Measurements from ENCODE around the gene LRRC4C.

The LRRC4C gene

DNA sequence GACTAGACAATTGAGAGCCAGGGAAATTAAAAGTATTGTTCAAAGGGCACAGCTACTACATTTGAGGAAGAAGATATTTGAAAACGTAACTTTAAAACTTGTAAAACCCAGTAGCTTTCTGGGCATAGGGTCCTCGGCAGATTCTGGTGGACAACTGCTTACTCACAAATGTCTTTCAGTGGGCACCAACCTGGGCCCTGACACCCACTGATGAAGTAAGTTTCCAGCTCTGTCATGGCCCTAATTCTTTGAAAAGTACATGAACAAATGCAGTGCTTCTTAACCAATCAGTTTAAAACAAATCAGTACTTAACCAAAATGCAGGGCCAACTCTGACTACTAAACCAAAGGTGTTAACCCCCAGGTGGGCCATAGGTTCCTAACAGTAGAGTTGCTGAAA, 1170.1 kb downstream of the LRRC4C start:
- DNase-seq (ENCODE audit: low spot score) = no peak

DNA sequence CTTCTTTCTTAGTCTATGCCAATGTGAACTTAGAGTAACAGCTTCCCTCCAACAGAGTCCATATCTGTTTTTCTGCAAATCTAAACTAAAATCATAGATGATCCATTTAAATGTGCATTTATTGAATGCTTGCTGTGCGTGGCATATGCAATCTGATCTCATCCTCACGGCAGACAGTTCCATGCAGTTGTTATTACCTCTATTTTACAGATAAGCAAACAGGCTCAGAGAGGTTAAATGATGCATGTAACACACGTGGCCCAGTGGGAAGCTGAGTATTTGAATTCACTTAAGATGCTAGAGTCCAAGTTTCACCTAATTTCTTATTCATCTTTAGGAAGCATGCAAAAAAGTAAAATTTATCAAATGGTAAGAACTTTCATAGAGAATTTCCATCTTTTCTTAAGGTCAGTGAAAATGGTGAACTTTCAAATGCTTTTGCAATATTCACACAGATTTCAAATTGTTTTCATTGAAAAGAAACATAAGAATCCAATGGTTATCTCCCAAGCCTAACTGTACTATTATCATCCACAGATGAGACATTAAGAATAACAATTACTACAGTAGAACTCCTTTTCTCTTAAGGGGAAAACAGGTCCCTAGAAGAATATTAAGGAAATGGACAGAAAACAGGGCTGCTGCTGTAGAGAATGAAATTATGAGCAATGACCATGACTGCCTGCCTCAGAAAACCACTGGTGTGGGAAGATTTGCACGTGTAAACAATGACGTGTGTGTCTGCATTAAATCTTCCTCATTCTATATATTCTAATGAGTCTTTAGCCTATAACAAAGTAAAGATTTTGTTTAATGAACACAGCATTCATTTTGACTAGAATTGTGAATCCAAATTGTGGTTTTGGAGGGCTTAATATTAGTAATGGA, 1171.3 kb downstream of the LRRC4C start:
- no peak for DNase-seq (ENCODE audit: low spot score)

DNA sequence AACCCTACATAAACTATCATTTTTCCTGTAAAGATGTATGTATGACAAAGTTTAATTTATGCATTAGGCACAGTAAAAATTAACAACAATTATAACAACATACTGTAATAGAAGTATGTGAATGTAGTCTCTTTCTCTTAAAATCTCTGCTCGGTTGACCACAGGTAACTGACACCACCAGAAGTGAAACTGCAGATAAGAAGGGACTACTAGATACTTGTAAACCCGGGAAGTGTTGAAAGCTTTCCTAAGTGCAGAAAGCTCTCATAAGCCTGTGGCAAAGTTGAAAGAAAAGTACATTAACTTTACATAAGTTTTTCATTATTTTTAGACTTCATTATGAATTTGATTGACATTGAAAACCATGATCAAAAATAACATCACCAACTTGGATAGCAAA, 1173.3 kb downstream of the LRRC4C start:
- DNase-seq (ENCODE audit: low spot score) = no peak

DNA sequence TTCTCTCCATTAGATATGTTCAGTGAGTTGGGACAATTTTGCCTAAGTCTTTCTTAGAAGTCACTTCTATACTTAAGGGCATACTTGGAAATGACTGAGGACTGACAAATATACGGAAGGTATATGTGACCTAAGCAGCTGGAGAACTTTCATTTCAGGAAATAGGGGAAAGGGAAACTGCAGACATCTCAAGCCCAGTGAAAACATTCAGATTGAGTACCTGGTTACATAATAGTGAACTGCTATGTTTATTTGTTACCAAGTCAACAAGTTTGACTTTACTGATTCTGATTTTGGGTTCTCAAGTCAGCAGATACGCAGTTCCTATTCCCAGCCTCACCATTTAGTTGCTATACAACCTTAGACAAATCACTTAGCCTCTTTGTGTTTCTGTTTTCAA, 1173.9 kb downstream of the LRRC4C start:
- no peak for DNase-seq (ENCODE audit: low spot score)

DNA sequence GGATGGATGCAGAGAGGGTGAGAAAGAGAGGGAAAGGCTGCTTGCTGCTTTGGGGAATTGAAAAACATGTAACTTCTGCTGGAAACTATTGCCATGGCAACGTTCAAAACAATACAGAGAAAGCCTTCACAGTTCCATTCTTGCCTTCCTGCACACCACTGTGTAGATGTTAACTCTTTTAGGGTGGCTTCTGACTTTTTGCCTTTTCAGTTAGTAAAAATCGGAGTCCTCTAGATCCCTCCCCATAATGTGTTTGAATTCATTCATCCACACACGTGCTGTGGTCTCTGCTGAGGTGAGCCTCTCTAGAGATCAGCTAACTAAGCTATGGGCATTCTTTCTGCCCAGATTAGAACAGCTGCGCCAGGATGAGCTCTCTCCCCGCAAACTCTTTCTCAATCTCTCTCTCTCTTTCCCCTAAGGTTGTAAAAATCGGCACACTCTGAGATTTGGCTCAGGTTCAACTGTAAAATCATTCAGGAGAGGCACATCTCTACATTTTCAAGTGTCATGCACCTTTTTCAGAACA, 1178.3 kb downstream of the LRRC4C start:
- no peak for DNase-seq (ENCODE audit: low spot score)

DNA sequence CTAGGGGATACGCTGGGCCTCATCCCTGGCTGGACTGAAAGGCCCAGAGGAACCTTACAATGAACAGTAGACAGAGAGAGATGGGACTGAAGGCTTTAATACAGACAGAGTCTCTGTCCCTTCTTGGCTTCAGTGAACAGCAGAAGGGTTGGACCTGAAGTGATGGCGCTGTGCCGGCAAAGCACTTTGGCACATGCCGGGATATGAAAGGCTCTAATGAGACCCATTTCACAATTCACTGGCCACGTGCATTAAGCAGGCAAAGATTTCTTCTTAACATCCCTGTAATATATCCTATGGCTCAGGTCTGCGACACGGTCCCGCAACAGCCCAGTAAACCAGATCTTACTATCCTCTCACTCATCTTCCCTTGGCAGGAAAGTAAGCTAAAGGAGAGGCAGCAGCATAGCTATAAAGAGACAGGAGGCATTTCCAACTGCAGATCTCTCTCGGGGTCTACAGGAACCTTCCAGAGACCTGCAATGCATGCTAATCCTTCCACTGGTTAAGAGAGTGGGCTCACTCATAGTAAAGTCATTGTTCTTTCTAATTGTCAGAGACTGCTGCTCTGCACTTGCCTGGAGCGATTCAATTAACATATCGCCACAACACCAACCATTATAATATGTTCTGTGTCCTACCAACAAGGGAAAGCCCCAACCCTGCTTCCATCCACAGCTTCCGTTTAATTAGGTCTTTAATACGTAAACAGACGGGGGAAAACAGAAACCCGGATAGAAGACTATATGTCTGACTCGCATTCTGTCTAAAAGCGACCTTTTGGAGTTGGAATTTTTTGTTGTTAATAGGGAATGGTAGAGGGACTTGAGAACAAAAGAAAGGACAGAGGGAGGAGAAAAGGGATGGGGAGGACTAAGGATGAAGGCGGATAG, 1179.0 kb downstream of the LRRC4C start:
- DNase-seq (ENCODE audit: low spot score) = no peak

DNA sequence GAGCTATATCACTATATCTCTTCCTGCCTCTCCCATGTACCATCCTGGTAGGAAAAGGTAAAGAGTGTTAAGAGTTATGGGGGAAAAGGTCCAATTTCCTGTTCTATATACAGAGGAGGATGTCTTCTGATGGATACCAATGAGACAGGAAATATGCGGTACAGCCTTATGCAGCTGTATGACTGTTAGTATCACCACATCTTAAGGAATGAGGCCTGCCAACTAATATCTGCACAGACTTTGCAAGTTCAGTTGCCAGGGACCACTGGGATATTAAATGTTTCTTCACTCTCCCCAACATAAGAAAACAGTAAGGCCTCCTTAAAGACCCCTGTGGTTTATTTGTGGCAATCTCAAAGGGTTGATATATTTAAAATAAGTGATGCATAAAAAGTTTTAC, 1182.5 kb downstream of the LRRC4C start:
- no peak for DNase-seq (ENCODE audit: low spot score)

DNA sequence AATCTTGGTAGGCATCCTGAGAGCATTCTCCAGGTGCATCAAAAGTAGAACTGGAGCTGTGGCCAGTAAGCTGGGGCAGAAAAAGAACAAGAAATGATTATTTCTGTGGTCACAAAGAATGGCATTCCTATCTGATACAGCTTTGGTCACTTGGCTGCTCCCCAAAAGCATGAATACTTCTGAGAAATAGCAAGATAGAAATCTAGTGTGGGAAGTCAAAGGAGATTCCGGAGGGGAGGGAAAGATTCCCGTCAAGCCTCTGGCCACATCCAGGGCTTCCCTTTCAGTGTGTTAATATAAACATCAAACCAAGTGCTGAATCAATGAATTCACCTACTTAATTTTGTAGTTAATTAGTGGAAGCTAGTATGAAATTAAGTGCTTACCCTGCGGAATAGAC, 1185.4 kb downstream of the LRRC4C start:
- no peak for DNase-seq (ENCODE audit: low spot score)

DNA sequence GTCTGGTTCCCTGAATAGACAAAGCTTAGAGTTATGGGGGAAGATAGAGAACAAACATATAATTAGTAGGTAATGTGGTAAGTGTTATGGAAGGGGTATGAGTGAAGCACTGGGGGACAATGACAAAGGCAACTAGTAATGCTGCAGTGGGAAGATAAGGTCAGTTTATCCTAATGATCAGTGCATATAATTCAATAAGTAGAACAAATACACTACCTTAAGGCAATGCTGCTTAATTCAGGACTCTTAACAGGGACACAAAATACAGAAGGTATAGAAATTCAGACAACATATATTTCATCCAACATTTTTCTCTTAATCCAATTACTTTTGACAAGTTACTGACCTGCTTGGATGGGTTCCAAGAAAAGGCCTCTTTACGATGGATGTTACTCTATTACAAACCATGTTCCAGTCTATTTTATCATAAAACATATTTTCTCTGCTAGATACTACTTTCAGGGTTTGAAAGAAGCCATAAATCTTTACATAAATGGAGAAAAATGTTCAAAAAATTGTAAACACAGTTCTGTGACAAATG, 1186.2 kb downstream of the LRRC4C start:
- DNase-seq (ENCODE audit: low spot score) = no peak

DNA sequence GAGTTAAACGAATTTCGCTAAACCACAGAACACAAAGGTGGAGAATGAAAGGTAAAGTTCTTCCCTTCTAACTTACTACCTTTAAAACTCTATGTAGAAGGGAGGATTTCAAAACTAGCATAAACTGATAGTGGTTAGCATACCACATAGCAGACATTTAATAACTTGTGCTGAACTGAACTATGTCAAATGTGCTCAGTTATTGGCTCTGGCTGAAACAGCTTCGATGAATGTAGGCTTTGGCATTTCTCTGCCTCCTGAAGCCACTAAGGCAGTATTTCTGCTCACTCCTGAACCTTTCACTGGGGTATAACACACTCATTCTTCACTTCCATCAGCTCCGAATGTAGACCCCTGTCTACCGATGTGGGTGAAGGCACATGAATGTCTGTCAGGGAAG, 1188.1 kb downstream of the LRRC4C start:
- no peak for DNase-seq (ENCODE audit: low spot score)

DNA sequence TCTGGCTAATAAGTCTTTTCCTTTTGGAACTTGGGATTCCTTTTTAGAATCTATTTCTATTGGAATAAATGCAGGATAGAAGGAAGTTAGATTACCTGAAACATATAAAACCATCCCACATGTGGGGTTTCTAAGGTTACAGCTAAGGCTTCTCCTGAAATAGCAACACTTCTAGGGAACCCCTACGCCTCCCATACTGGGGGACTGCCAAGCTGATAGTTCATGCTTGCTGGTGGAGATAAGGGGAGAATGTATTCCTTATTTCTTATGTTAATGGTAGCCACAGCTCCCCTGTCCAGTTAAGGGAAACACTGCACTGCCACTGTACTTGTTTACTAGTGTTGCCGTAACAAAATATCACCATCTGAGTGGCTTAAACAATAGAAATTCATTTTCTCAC, 1189.6 kb downstream of the LRRC4C start:
- no peak for DNase-seq (ENCODE audit: low spot score)

DNA sequence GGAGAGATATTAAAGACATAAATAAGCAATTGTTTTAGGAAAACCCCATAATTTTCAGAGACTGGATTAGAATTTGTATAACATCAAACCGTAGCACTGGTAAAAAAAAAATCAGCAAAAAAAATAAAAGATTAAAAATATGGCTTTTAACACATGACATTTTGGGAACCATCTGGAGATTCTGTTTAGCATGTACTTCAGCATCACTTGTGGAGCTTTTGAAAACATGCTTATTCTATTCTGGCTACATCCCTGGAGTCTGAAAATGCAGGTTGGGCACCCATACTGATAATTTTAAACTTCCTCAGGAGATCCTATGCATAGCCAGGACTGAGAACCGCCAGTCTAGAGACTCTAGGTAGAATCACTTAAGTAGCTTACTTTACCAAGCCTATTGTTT, 1190.9 kb downstream of the LRRC4C start:
- DNase-seq (ENCODE audit: low spot score) = no peak

DNA sequence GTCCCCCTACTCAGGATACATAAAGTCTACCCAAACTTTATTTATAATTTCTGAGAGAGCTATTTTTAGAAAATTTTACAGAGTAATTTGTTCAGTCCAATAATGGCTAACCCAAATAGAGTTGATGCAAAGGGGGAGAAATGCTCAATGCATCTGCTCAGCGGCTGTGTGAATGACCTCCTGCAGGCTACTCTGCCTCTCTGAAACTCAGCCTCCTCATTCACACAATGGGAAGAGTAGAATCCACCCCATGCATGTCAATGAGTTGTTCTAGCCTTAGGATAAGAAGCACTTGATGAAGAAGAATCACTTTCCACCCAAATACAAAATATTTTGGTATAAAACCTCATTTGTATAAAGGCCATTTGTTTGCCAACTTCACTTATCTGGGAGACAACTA, 1204.0 kb downstream of the LRRC4C start:
- DNase-seq (ENCODE audit: low spot score) = no peak

DNA sequence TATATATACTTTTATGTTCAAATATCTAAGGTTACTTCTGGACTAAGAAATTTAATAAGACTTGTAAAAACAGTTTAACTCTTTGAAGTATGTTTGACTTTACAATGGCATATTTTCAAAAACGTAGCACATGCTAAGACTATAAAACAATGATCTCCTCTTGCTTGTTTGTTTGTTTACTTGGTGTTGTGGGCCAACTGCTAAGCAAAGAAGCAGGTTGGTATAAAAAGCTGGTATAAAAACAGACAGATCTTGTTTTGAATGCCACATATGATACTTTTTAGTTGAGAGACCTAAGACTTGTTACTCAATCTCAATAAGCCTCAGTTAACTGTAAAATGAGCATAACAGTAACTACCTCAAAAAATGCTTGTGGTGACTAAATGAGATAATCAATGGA, 1206.3 kb downstream of the LRRC4C start:
- DNase-seq (ENCODE audit: low spot score) = no peak

DNA sequence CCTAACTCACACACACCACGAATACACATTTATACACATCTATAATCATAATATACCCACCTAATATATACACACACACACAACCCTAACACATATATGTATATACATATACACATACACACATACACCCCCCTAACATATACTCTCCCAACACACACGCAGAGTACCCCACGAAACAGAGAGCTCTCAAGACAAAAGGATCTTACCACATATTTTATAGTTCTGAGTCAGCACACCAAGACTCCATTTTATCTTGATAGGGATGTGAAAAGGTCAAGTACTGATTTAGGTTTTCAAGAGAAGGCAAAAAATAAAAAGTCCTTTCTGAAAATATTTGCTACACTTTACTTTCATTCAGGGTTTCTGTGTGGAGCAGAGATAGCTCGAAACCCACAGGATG, 1207.2 kb downstream of the LRRC4C start:
- DNase-seq (ENCODE audit: low spot score) = no peak

DNA sequence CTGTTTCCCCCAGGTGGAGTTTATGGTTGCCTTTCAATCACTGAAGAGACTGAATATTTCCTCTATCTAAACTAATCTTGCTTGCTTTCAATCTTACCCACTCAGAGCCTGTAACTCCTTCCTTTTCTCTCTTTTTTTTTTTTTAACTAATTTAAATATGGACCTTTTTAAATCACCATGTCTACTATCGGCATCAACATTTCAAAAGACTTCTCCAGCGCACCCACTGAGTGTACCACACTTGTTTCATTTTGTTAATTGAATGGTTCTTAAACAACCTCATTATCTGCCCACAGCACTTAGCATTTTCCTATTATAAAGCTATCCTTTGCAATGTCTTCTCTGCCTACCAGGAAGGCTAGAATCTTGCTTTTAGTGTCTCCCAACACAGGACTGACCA, 1212.5 kb downstream of the LRRC4C start:
- DNase-seq (ENCODE audit: low spot score) = no peak

DNA sequence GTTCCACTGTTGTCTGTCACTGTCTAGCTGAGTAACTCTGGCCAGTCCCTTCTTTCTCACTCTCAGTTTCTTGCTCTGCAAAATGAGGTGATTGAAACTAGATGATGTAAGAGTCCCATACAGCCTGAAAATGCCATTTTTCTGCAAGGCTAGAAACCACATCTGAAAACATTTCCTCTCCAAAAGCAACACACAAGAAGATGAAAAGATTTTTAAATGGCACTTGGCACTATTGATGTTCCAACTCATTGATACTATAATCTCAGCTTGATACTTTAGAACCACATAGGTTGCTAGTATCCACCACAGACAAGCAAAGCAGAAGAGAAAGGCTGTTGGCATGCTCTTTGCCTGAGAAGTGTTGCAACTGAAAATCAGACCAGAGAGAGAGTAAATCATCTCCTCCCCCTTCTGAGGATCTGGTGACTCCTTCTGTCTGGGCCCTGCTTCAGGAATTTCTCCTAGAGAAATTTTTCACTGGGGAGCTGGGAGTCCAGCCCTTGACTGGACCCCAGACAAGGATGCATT, 1217.9 kb downstream of the LRRC4C start:
- DNase-seq (ENCODE audit: low spot score) = no peak

DNA sequence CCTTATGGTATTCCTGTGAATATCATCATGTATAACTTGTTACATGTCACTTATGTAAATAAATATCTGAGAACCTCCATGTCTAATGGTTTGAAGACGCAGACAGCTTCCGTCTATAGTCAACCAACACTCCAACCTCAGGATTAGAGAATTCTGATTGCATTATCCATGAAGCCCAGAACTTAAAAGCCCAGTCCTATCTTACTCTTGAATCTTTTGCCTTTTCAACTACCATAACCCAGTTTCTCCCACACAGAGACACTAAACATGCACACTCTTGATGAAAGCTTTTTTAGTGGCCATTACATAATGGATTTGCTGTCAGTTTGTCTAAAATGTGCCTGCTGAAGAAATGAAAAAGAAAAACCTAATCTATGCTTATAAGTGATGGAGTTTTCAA, 1219.2 kb downstream of the LRRC4C start:
- DNase-seq (ENCODE audit: low spot score) = no peak

DNA sequence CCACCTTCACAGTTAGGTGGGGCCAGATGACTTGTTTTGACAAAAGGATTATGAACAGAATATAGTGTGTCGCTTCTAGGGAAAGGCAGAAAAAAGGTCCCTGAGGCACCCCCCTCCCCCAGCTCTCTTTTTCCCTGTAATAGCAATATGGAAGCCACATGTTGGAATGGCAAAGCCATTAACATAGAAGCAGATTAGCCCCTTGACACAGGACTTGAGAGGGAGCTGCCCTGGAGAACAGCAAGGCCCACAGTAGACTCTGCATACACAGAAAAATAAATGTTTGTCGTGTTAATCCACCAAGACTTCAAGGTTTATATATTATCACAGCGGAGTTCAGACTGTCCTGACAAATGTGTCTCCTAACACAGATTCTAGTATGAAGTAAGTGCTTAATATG, 1222.9 kb downstream of the LRRC4C start:
- no peak for DNase-seq (ENCODE audit: low spot score)

DNA sequence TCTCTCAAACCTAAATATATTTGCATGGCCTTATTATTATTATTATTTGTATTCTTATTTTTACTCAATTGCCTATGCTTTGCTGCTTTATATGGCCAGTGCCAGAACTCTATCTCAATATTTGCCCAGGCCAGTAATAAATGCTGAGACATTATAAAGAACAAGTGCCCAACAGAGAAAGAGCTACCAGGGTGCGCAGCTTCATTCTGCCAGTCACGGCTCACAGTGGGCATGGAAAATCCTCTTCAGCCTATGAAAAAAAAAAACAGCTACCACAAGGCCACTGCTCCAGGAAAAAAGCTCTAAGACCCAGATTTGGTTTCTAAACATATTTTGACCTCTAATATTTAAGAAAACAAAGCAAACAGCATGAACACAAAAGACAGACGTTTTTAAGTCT, 1223.6 kb downstream of the LRRC4C start:
- DNase-seq (ENCODE audit: low spot score) = no peak

DNA sequence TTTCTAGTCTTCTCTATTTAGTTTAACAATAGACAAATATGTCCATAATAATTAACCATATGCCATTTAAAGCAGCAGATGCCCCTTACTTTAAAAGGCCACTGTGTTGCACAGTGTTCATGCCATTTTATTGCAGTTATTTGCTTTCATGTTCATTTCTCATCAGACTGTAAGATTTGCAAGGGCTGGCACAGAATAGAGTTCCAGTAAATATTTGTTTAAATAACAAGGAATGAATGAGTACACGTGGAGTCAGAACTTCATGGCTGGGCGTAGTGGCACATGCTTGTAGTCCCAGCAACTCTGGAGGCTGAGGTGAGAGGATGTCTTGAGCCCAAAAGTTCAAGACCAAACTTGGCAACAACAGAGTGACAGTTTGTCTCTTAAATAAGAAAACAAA, 1228.6 kb downstream of the LRRC4C start:
- DNase-seq (ENCODE audit: low spot score) = no peak

DNA sequence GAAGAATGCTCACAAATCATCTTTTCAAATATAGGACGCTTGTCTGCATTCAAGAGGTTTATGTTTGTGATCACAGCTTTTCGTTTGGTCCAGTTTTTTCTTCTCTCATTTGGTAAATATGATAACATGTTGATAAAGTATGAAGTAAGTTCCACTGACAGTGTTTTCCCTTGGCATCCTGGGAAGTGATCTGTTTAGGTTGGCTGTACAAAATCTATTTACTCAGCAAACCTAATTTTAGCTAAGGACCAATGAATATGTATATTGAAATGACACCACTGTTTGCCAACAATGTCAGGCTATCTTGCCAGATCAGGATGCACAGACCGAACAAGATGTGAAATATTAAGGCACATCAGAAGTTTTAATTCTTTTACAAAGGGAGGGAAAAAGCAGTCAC, 1230.8 kb downstream of the LRRC4C start:
- no peak for DNase-seq (ENCODE audit: low spot score)

DNA sequence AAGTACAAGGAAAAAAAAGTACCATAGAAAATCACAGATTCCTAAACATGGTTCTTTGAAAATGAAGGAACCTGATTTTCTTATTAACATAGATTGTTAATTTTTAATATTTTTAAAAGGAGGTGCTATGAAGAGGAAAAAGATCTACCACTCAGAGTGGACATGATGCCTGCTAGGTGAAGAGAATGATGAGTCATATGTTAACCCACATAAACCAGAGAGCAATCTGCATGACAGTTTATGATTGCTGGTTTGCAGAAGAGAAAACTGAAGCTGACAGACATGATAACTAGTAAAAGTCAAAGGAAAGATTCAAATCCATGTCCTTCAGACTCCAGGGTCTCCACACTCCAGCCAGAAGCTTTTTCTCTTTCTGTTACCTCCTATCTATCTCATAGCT, 1231.7 kb downstream of the LRRC4C start:
- no peak for DNase-seq (ENCODE audit: low spot score)
